Measurements from ENCODE around the gene COL24A1.

GRCh38 chr1:85849660-85850059 is 306.9 kb downstream of the COL24A1 start:
- TF ChIP-seq POLR2A (IDR thresholded peaks at IDR 0.05) (no peak), CTCF (IDR thresholded peaks at IDR 0.05 in 8 of 11, conservative IDR thresholded peaks at IDR 0.05 in 3 of 11) (no peak)
